Measurements from ENCODE around the gene CEND1.

The CEND1 gene

GRCh38 chr11:792535-792821 lies 2.6 kb upstream of the CEND1 start:
- no peak overlapping the region for H3K4me3 ChIP-seq (ENCODE audit: low read length)
- H3K27ac ChIP-seq (ENCODE audit: low read length), result no peak overlapping the region
- no peaks in the 10 kb centered on the region for H3K9me3 ChIP-seq (replicated peaks; ENCODE audit: insufficient read depth, low read length)
- H4K20me1 ChIP-seq (ENCODE audit: insufficient read depth, low read length), result no peaks in the 10 kb centered on the region
- no peak overlapping the region for H2AFZ ChIP-seq (ENCODE audit: low read length)
- H3K9me2 ChIP-seq (replicated peaks; ENCODE audit: insufficient read depth, low read length), result no peaks in the 10 kb centered on the region
- H3K4me1 ChIP-seq (ENCODE audit: low read length), result 0 out of 2 replicates have a peak, but pooled peaks cover 3% of the 10 kb centered on the region
- peaks cover 56% of the 10 kb centered on the region for H3K79me2 ChIP-seq (ENCODE audit: low read length)
- H3K27me3 ChIP-seq (replicated peaks; ENCODE audit: insufficient read depth, low read length), result no peaks in the 10 kb centered on the region
- no peak for TF ChIP-seq EZH2phosphoT487 (IDR thresholded peaks at IDR 0.05; ENCODE audit: low read length)
- TF ChIP-seq CTCF (IDR thresholded peaks at IDR 0.05; ENCODE audit: low read length), result no peak
- TF ChIP-seq EZH2 (optimal IDR thresholded peaks at IDR 0.05; ENCODE audit: low read depth, low read length), result no peak
- no peak overlapping the region for H3K4me2 ChIP-seq (ENCODE audit: low read depth, low read length)
- peaks cover 19% of the 10 kb centered on the region for H3F3A ChIP-seq (ENCODE audit: insufficient read depth, low read length)
- no peaks in the 10 kb centered on the region for H3K36me3 ChIP-seq (replicated peaks; ENCODE audit: insufficient read depth, low read length)
- DNase-seq, result no peak
- no peak overlapping the region for H3K9ac ChIP-seq (ENCODE audit: low read length)

GRCh38 chr11:791658-792534 lies 2.0 kb upstream of the CEND1 start:
- Histone ChIP-seq H3K4me2 (ENCODE audit: low read depth, low read length) (no peak overlapping the region), H3K9me2 (replicated peaks; ENCODE audit: insufficient read depth, low read length) (no peaks in the 10 kb centered on the region), H4K20me1 (ENCODE audit: insufficient read depth, low read length) (no peaks in the 10 kb centered on the region), H3K79me2 (ENCODE audit: low read length) (peaks cover 50% of the 10 kb centered on the region), H3K9ac (ENCODE audit: low read length) (no peak overlapping the region), H3K36me3 (replicated peaks; ENCODE audit: insufficient read depth, low read length) (no peaks in the 10 kb centered on the region), H3K4me3 (ENCODE audit: low read length) (no peak overlapping the region), H3K27me3 (replicated peaks; ENCODE audit: insufficient read depth, low read length) (no peaks in the 10 kb centered on the region), H3F3A (ENCODE audit: insufficient read depth, low read length) (peaks cover 14% of the 10 kb centered on the region), H3K27ac (ENCODE audit: low read length) (no peak overlapping the region), H3K9me3 (replicated peaks; ENCODE audit: insufficient read depth, low read length) (no peaks in the 10 kb centered on the region), H2AFZ (ENCODE audit: low read length) (no peak overlapping the region), H3K4me1 (ENCODE audit: low read length) (0 out of 2 replicates have a peak, but pooled peaks cover 3% of the 10 kb centered on the region)
- TF ChIP-seq CTCF (IDR thresholded peaks at IDR 0.05; ENCODE audit: low read length) (no peak), EZH2 (optimal IDR thresholded peaks at IDR 0.05; ENCODE audit: low read depth, low read length) (no peak)
- DNase-seq, result no peak

- Histone ChIP-seq H3K4me2 (ENCODE audit: low read depth, low read length) (no peak overlapping the region), H3K27me3 (replicated peaks; ENCODE audit: insufficient read depth, low read length) (no peaks in the 10 kb centered on the region), H3K79me2 (ENCODE audit: low read length) (peaks cover 42% of the 10 kb centered on the region), H3K9me2 (replicated peaks; ENCODE audit: insufficient read depth, low read length) (no peaks in the 10 kb centered on the region), H3K9ac (ENCODE audit: low read length) (no peak overlapping the region), H3K4me3 (ENCODE audit: low read length) (no peak overlapping the region), H3K4me1 (ENCODE audit: low read length) (0 out of 2 replicates have a peak, but pooled peaks cover 3% of the 10 kb centered on the region), H4K20me1 (ENCODE audit: insufficient read depth, low read length) (no peaks in the 10 kb centered on the region), H2AFZ (ENCODE audit: low read length) (no peak overlapping the region), H3K27ac (ENCODE audit: low read length) (no peak overlapping the region), H3K36me3 (replicated peaks; ENCODE audit: insufficient read depth, low read length) (no peaks in the 10 kb centered on the region), H3F3A (ENCODE audit: insufficient read depth, low read length) (peaks cover 7% of the 10 kb centered on the region; the same call in 1 of the 2 replicates), H3K9me3 (replicated peaks; ENCODE audit: insufficient read depth, low read length) (no peaks in the 10 kb centered on the region)
- DNase-seq, result no peak
- TF ChIP-seq CTCF (IDR thresholded peaks at IDR 0.05; ENCODE audit: low read length) (no peak), EZH2 (optimal IDR thresholded peaks at IDR 0.05; ENCODE audit: low read depth, low read length) (no peak), EZH2phosphoT487 (IDR thresholded peaks at IDR 0.05; ENCODE audit: low read length) (no peak)
Measured at GRCh38 chr11:790721-791564, 1.1 kb upstream of the CEND1 start.

Measured in MM.1S (cell line).